Measurements from ENCODE around the gene AHNAK.

GRCh38 chr11:62487136-62487535, 59.5 kb downstream of the AHNAK start:
- TF ChIP-seq EP300 (IDR thresholded peaks at IDR 0.05; ENCODE audit: borderline replicate concordance) (no peak), EGR1 (IDR thresholded peaks at IDR 0.05) (no peak), TAF1 (IDR thresholded peaks at IDR 0.05; ENCODE audit: low read depth) (no peak), TEAD4 (IDR thresholded peaks at IDR 0.05) (no peak), NFIC (IDR thresholded peaks at IDR 0.05) (no peak), RAD21 (IDR thresholded peaks at IDR 0.05; ENCODE audit: low read depth) (no peak), YY1 (IDR thresholded peaks at IDR 0.05; ENCODE audit: low read depth) (no peak)

All from Ishikawa (cell line).